GM23338 (cell line): ENCODE results near the gene CAPG. TPM values are rescaled to one million over a fixed set of nuclear protein-coding genes. Genes with fewer than 3 reads are reported as not detected.

Experiments used
- ATAC-seq: fragments of 200-7000 bp; cut with Tn5 transposase; 3 replicates; pipeline ENCODE4 v1.9.1; 2020
- DNase-seq: peaks from one replicate; pipeline ENCODE4 v3.0.0-alpha.2; 2015; ENCODE audit warnings: low spot score
- H2AFZ ChIP-seq: fragments of 200-600 bp; sonication (generic); 2 replicates; pipeline ENCODE4 v1.8.0; 2016; ENCODE audit warnings: antibody characterized with exemption, mild to moderate bottlenecking, moderate library complexity
- H3F3A ChIP-seq: fragments of 200-600 bp; sonication (generic); replicated peaks from 2 replicates; pipeline ENCODE4 v1.8.0; 2017; ENCODE audit warnings: antibody characterized with exemption, mixed run types, low read depth
- H3K27ac ChIP-seq: fragments of 200-600 bp; sonication (generic); 2 replicates; pipeline ENCODE4 v1.6.1; 2016; ENCODE audit warnings: low read depth
- H3K27me3 ChIP-seq: fragments of 200-600 bp; sonication (generic); 2 replicates; pipeline ENCODE4 v1.8.0; 2016; ENCODE audit warnings: mild to moderate bottlenecking, mixed run types, moderate library complexity; ENCODE audit not compliant: insufficient read depth
- H3K36me3 ChIP-seq: fragments of 200-600 bp; sonication (generic); 2 replicates; pipeline ENCODE4 v1.8.0; 2016; ENCODE audit warnings: mild to moderate bottlenecking; ENCODE audit not compliant: insufficient read depth
- H3K4me1 ChIP-seq: fragments of 200-600 bp; sonication (generic); 2 replicates; pipeline ENCODE4 v1.8.0; 2016; ENCODE audit warnings: mild to moderate bottlenecking, moderate library complexity; ENCODE audit not compliant: insufficient read depth
- H3K4me2 ChIP-seq: fragments of 200-600 bp; sonication (generic); 2 replicates; pipeline ENCODE4 v1.7.1; 2017; ENCODE audit warnings: mixed run types
- H3K4me3 ChIP-seq: fragments of 200-600 bp; sonication (generic); 2 replicates; pipeline ENCODE4 v1.6.1; 2016; ENCODE audit warnings: mixed run types
- H3K79me2 ChIP-seq: fragments of 200-600 bp; sonication (generic); replicated peaks from 2 replicates; pipeline ENCODE4 v1.8.0; 2017; ENCODE audit warnings: mild to moderate bottlenecking; ENCODE audit not compliant: insufficient read depth
- H3K9me2 ChIP-seq: fragments of 200-600 bp; sonication (generic); 2 replicates; pipeline ENCODE4 v1.8.0; 2017; ENCODE audit not compliant: insufficient read depth
- H4K20me1 ChIP-seq: fragments of 200-600 bp; sonication (generic); replicated peaks from 2 replicates; pipeline ENCODE4 v1.8.0; 2017; ENCODE audit warnings: mild to moderate bottlenecking; ENCODE audit not compliant: insufficient read depth
- H3K27ac Mint-ChIP-seq: 2 replicates; pipeline ENCODE4 v1.8.0; 2020; ENCODE audit warnings: inconsistent platforms, mild to moderate bottlenecking, moderate library complexity, mixed read lengths
- H3K27me3 Mint-ChIP-seq: 3 replicates; pipeline ENCODE4 v1.8.0; 2022; ENCODE audit warnings: low read depth, mild to moderate bottlenecking, moderate library complexity, mixed read lengths, inconsistent platforms; ENCODE audit not compliant: insufficient read depth, poor library complexity
- H3K36me3 Mint-ChIP-seq: 3 replicates; pipeline ENCODE4 v1.8.0; 2021; ENCODE audit warnings: low read depth, mild to moderate bottlenecking, inconsistent platforms, moderate library complexity, mixed read lengths
- H3K4me1 Mint-ChIP-seq: 3 replicates; pipeline ENCODE4 v1.8.0; 2020; ENCODE audit warnings: mild to moderate bottlenecking, inconsistent platforms, mixed read lengths
- H3K4me3 Mint-ChIP-seq: 3 replicates; pipeline ENCODE4 v1.8.0; 2021; ENCODE audit warnings: moderate library complexity, mild to moderate bottlenecking, inconsistent platforms, mixed read lengths
- H3K9me3 Mint-ChIP-seq: 3 replicates; pipeline ENCODE4 v1.8.0; 2020; ENCODE audit warnings: moderate library complexity, mild to moderate bottlenecking, inconsistent platforms, mixed read lengths
- CTCF ChIP-seq, 2 experiments: fragments of 200-600 bp in 1 of 2; sonication (generic) in 1 of 2; conservative IDR thresholded peaks; 2 replicates each; pipeline versions ENCODE4 v1.5.1 to v1.6.1; 2016 to 2017; ENCODE audit warnings: antibody characterized with exemption in 2 of 2, low read depth in 2 of 2, mild to moderate bottlenecking in 2 of 2, moderate library complexity in 1 of 2
- ETS1 ChIP-seq: IDR thresholded peaks from 2 replicates; pipeline ENCODE4 v1.6.1; 2016; ENCODE audit warnings: antibody characterized with exemption
- EZH2 ChIP-seq: fragments of 200-600 bp; sonication (generic); IDR thresholded peaks from one replicate; pipeline ENCODE4 v1.8.0; 2017; ENCODE audit warnings: antibody characterized with exemption, mild to moderate bottlenecking, low read depth; ENCODE audit not compliant: unreplicated experiment
- EZH2phosphoT487 ChIP-seq: fragments of 200-600 bp; sonication (generic); IDR thresholded peaks from one replicate; pipeline ENCODE4 v1.8.1; 2018; ENCODE audit warnings: antibody characterized with exemption; ENCODE audit not compliant: unreplicated experiment
- JUNB ChIP-seq: IDR thresholded peaks from one replicate; pipeline ENCODE4 v1.6.1; 2016; ENCODE audit warnings: antibody characterized with exemption; ENCODE audit not compliant: unreplicated experiment
- POLR2AphosphoS5 ChIP-seq: IDR thresholded peaks from 2 replicates; pipeline ENCODE4 v1.6.1; 2016; ENCODE audit warnings: antibody characterized with exemption, low read depth
- STAT1 ChIP-seq: IDR thresholded peaks from one replicate; pipeline ENCODE4 v1.6.1; 2016; ENCODE audit warnings: antibody characterized with exemption; ENCODE audit not compliant: unreplicated experiment
- ZNF114 ChIP-seq: fragments of 250-450 bp; sonication (Bioruptor Pico); IDR thresholded peaks from 2 replicates; pipeline ENCODE4 v1.5.0; 2020; ENCODE audit warnings: mild to moderate bottlenecking, moderate library complexity
- ZNF331 ChIP-seq: fragments of 250-450 bp; sonication (Bioruptor Pico); IDR thresholded peaks from 2 replicates; pipeline ENCODE4 v1.5.0; 2020; ENCODE audit warnings: low read depth, mild to moderate bottlenecking, moderate library complexity
- ZNF462 ChIP-seq: fragments of 250-450 bp; sonication (Bioruptor Pico); IDR thresholded peaks from 2 replicates; pipeline ENCODE4 v1.5.0; 2020; ENCODE audit warnings: mild to moderate bottlenecking, moderate library complexity
- polyA plus RNA-seq: library from polyadenylated mRNA; unstranded; fragments of >200 nt; fragmentation: Nextera tagmentation; extraction: Ambion mirVana; gene quantifications from 2 replicates; pipeline ENCODE4 v1.2.1, GENCODE V29; 2016
- total RNA-seq: library from RNA; depleted of rRNA; stranded (reverse); fragments of >200 nt; shearing (Covaris generic); gene quantifications from 2 replicates; pipeline ENCODE4 v1.2.3, GENCODE V29; 2014
- TF ChIP-seq, protein P1 (sequence below): IDR thresholded peaks from one replicate; pipeline ENCODE4 v1.6.1; 2018; ENCODE audit warnings: antibody characterized with exemption; ENCODE audit not compliant: unreplicated experiment

The CAPG gene
- total and polyA plus RNA-seq, 2 experiments from 2014 or later: 88.7 to 104 TPM

DNA sequence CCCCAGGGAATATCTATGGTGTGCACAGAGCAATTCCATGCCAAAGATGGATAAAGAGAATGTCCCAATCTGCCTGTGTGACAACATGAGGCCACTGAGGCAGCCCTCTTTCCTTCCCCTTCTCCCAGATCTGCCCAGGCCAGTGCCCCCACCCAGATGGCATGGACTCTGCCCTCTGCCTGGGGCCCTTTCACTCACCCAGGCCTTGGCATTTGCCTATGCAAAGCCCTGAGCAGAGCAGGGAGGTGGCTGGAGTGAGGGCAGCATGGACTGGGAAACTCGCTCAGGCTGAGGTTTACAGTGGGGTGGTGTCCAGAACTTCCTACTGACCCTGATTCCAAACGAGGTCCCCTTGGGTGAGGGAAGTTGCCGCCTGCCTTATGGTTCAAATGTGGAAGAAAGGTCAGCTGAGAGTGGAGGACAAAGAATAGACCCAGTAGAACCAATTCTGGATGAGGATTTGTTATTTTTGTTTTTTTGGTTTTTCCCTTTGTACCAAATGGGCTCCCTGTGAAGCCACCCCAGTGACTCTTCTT, 17.2 kb upstream of the CAPG start (continued):
- TF ChIP-seq ZNF462 (CRISPR knock-in tag) (no peak), POLR2AphosphoS5 (no peak)

DNA sequence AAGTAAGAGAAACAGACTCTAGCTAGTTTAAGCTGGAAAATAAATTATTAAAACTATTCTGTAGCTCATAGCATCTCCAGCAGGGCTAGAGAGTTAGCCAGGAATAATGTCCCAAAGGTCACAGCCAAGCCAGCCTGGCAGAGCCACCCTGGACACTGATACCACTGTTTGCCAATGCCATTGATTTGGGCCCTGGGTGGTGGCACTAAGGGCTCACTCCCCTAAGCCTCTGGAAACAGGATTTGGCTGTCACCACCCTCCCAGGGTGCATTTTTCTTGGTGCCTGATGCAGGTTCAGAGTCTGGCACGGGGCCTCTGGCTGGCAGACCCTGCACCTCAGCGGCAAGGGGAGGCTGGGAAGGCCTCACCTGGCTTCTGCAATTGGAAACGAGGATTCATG, 15.4 kb upstream of the CAPG start:
- Histone ChIP-seq H3K4me2 (no peak overlapping the region), H3K27me3 (peaks cover 4% of the 10 kb centered on the region; the same call in 1 of the 2 replicates), H3K4me3 (no peak overlapping the region), H3F3A (peaks cover 5% of the 10 kb centered on the region; the same call in 1 of the 2 replicates), H3K36me3 (no peaks in the 10 kb centered on the region), H3K79me2 (no peaks in the 10 kb centered on the region), H3K27ac (no peak overlapping the region), H2AFZ (no peak overlapping the region), H3K4me1 (peaks cover 33% of the 10 kb centered on the region), H4K20me1 (no peaks in the 10 kb centered on the region), H3K9me2 (no peaks in the 10 kb centered on the region)
- DNase-seq (no peak), ATAC-seq (no peak)
- Mint-ChIP-seq H3K4me1 (peaks cover 44% of the 10 kb centered on the region), H3K36me3 (no peaks in the 10 kb centered on the region; the same call in 2 of the 3 replicates), H3K4me3 (no peak overlapping the region), H3K9me3 (no peaks in the 10 kb centered on the region), H3K27ac (no peak overlapping the region), H3K27me3 (peaks cover 32% of the 10 kb centered on the region)
- TF ChIP-seq ZNF331 (CRISPR knock-in tag): no peak
- TF ChIP-seq JUNB: no peak
- no peak for TF ChIP-seq STAT1
- TF ChIP-seq, protein P1, sequence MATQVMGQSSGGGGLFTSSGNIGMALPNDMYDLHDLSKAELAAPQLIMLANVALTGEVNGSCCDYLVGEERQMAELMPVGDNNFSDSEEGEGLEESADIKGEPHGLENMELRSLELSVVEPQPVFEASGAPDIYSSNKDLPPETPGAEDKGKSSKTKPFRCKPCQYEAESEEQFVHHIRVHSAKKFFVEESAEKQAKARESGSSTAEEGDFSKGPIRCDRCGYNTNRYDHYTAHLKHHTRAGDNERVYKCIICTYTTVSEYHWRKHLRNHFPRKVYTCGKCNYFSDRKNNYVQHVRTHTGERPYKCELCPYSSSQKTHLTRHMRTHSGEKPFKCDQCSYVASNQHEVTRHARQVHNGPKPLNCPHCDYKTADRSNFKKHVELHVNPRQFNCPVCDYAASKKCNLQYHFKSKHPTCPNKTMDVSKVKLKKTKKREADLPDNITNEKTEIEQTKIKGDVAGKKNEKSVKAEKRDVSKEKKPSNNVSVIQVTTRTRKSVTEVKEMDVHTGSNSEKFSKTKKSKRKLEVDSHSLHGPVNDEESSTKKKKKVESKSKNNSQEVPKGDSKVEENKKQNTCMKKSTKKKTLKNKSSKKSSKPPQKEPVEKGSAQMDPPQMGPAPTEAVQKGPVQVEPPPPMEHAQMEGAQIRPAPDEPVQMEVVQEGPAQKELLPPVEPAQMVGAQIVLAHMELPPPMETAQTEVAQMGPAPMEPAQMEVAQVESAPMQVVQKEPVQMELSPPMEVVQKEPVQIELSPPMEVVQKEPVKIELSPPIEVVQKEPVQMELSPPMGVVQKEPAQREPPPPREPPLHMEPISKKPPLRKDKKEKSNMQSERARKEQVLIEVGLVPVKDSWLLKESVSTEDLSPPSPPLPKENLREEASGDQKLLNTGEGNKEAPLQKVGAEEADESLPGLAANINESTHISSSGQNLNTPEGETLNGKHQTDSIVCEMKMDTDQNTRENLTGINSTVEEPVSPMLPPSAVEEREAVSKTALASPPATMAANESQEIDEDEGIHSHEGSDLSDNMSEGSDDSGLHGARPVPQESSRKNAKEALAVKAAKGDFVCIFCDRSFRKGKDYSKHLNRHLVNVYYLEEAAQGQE: no peak
- TF ChIP-seq EZH2phosphoT487: no peak
- TF ChIP-seq ZNF114 (CRISPR knock-in tag): no peak
- no peak for TF ChIP-seq EZH2
- no peak for TF ChIP-seq ETS1
- TF ChIP-seq CTCF (conservative IDR thresholded peaks at IDR 0.05; ENCODE audit: low read depth in 2 of 2): no peak
